H1 (cell line): ENCODE data around the gene PLEKHA3. TPM values are rescaled to one million over a fixed set of nuclear protein-coding genes. Genes with fewer than 3 reads are reported as not detected.

Source experiments
- CTCF ChIA-PET: fragments of 300-600 bp; sonication (Branson Sonifier 250); formaldehyde crosslinking; loops from one replicate; lab custom pipeline; 2021; ENCODE audit not compliant: partially characterized antibody; lab: Charles Lee
- POLR2A ChIA-PET: fragments of 300-600 bp; sonication (Branson Sonifier 250); formaldehyde crosslinking; loops from one replicate; lab custom pipeline; 2021; ENCODE audit warnings: inconsistent platforms; ENCODE audit not compliant: partially characterized antibody; lab: Charles Lee
- DNase-seq, 2 experiments: peaks; one replicate each; pipeline versions ENCODE4 v3.0.0 to v3.0.0-alpha.2; 2010 to 2022; ENCODE audit warnings: low spot score in 2 of 2, low read depth in 1 of 2, mixed read lengths in 1 of 2
- FAIRE-seq: peaks from 2 replicates; lab custom pipeline; 2011; peaks lifted over from hg19 to GRCh38; lab: Jason Lieb, UNC
- H2AFZ ChIP-seq: 2 replicates; pipeline ENCODE4 v1.8.1; 2012; ENCODE audit warnings: low read length, inconsistent platforms
- H2AK5ac ChIP-seq: 2 replicates; pipeline ENCODE4 v1.6.1; 2013; ENCODE audit warnings: low read depth, low read length
- H2BK120ac ChIP-seq: replicated peaks from 2 replicates; pipeline ENCODE3; 2013; ENCODE audit warnings: low read depth, low read length, inconsistent platforms
- H2BK12ac ChIP-seq: 2 replicates; pipeline ENCODE4 v1.6.1; 2013; ENCODE audit warnings: low read depth, low read length
- H2BK15ac ChIP-seq: 2 replicates; pipeline ENCODE4 v1.6.1; 2013; ENCODE audit warnings: low read length
- H2BK20ac ChIP-seq: 2 replicates; pipeline ENCODE4 v1.6.1; 2013; ENCODE audit warnings: low read length
- H2BK5ac ChIP-seq: 2 replicates; pipeline ENCODE4 v1.6.1; 2013; ENCODE audit warnings: low read depth, low read length
- H3K14ac ChIP-seq: 2 replicates; pipeline ENCODE4 v1.6.1; 2013; ENCODE audit warnings: inconsistent platforms; ENCODE audit not compliant: insufficient read length
- H3K18ac ChIP-seq: 2 replicates; pipeline ENCODE4 v1.6.1; 2013; ENCODE audit warnings: low read length; ENCODE audit errors: extremely low read depth
- H3K23ac ChIP-seq: 2 replicates; pipeline ENCODE4 v1.6.1; 2013; ENCODE audit warnings: inconsistent platforms; ENCODE audit not compliant: insufficient read length
- H3K23me2 ChIP-seq: 2 replicates; pipeline ENCODE4 v1.6.1; 2013; ENCODE audit warnings: low read depth, low read length
- H3K27ac ChIP-seq: 2 replicates; pipeline ENCODE4 v1.6.1; 2011; ENCODE audit warnings: low read depth, low read length, inconsistent platforms
- H3K27me3 ChIP-seq, 4 experiments: replicated peaks in 1 of 4; 1 replicate in 1 of 4; 2 replicates in 3 of 4; pipeline versions ENCODE4 v1.6.1 to v1.8.1; 2011 to 2013; ENCODE audit warnings: low read length in 3 of 4, mild to moderate bottlenecking in 3 of 4, inconsistent platforms in 2 of 4, mixed read lengths in 2 of 4, moderate library complexity in 1 of 4; ENCODE audit not compliant: control insufficient read depth in 3 of 4, insufficient read depth in 3 of 4; ENCODE audit errors: extremely low read depth in 1 of 4
- H3K36me3 ChIP-seq, 4 experiments: 2 replicates each; pipeline versions ENCODE4 v1.6.1 to v1.8.1; 2011 to 2013; ENCODE audit warnings: mild to moderate bottlenecking in 4 of 4, low read length in 3 of 4, moderate library complexity in 2 of 4, control low read depth in 1 of 4, inconsistent platforms in 1 of 4; ENCODE audit not compliant: insufficient read depth in 4 of 4, control insufficient read depth in 2 of 4
- H3K4ac ChIP-seq: replicated peaks from 2 replicates; pipeline ENCODE3; 2013; ENCODE audit warnings: low read length, low read depth, mixed read lengths, inconsistent platforms; ENCODE audit not compliant: insufficient read length
- H3K4me1 ChIP-seq, 4 experiments: replicated peaks in 1 of 4; 1 replicate in 1 of 4; 2 replicates in 3 of 4; pipeline versions ENCODE4 v1.6.1 to v1.8.1; 2011 to 2013; ENCODE audit warnings: low read length in 3 of 4, inconsistent platforms in 2 of 4, mixed read lengths in 1 of 4; ENCODE audit not compliant: insufficient read depth in 4 of 4, control insufficient read depth in 3 of 4
- H3K4me2 ChIP-seq, 2 experiments: 2 replicates each; pipeline versions ENCODE4 v1.6.1 to v1.8.1; 2011 to 2013; ENCODE audit warnings: low read depth in 2 of 2, low read length in 2 of 2, control low read depth in 1 of 2, inconsistent platforms in 1 of 2, mild to moderate bottlenecking in 1 of 2; ENCODE audit not compliant: insufficient read depth in 1 of 2
- H3K4me3 ChIP-seq, 4 experiments: fragments of 200-600, 300-600 bp in 1 of 4; sonication (generic), shearing (Covaris generic), sonication (Bioruptor Twin) in 1 of 4; 2 replicates each; pipeline versions ENCODE4 v1.5.1 to v1.8.1; 2011 to 2016; ENCODE audit warnings: low read length in 4 of 4, low read depth in 3 of 4, control low read depth in 2 of 4, inconsistent platforms in 2 of 4, mild to moderate bottlenecking in 2 of 4, mixed read lengths in 1 of 4, moderate library complexity in 1 of 4; ENCODE audit not compliant: insufficient read depth in 2 of 4; ENCODE audit errors: extremely low read depth in 1 of 4
- H3K56ac ChIP-seq: replicated peaks from 2 replicates; pipeline ENCODE3; 2013; ENCODE audit warnings: low read depth, mild to moderate bottlenecking, mixed read lengths, low read length, inconsistent platforms; ENCODE audit not compliant: insufficient read length
- H3K79me1 ChIP-seq: 2 replicates; pipeline ENCODE4 v1.6.1; 2013; ENCODE audit warnings: low read depth, low read length, control low read depth
- H3K79me2 ChIP-seq, 2 experiments: 2 replicates each; pipeline versions ENCODE4 v1.6.1 to v1.8.1; 2012 to 2013; ENCODE audit warnings: low read length in 2 of 2, mild to moderate bottlenecking in 2 of 2, inconsistent platforms in 1 of 2; ENCODE audit not compliant: insufficient read depth in 2 of 2, control insufficient read depth in 1 of 2
- H3K9ac ChIP-seq, 4 experiments: replicated peaks in 1 of 4; 1 replicate in 1 of 4; 2 replicates in 3 of 4; pipeline versions ENCODE4 v1.6.1 to v1.8.1; 2011 to 2013; ENCODE audit warnings: low read depth in 3 of 4, low read length in 3 of 4, control low read depth in 2 of 4, mild to moderate bottlenecking in 2 of 4, moderate library complexity in 2 of 4, inconsistent platforms in 1 of 4; ENCODE audit errors: extremely low read depth in 1 of 4
- H3K9me3 ChIP-seq, 2 experiments: 2 replicates each; pipeline versions ENCODE4 v1.6.1 to v1.8.1; 2012 to 2013; ENCODE audit warnings: mild to moderate bottlenecking in 2 of 2, moderate library complexity in 2 of 2, control low read depth in 1 of 2, inconsistent platforms in 1 of 2, low read depth in 1 of 2, low read length in 1 of 2, mixed read lengths in 1 of 2; ENCODE audit not compliant: insufficient read depth in 2 of 2
- H4K20me1 ChIP-seq, 2 experiments: replicated peaks in 1 of 2; 2 replicates each; pipeline versions ENCODE3 to v1.8.1; 2011 to 2013; ENCODE audit warnings: inconsistent platforms in 2 of 2, low read length in 2 of 2, mild to moderate bottlenecking in 1 of 2; ENCODE audit not compliant: insufficient read depth in 2 of 2, control insufficient read depth in 1 of 2
- H4K5ac ChIP-seq: 2 replicates; pipeline ENCODE4 v1.6.1; 2013; ENCODE audit warnings: low read length, low read depth, mixed read lengths, inconsistent platforms; ENCODE audit not compliant: insufficient read length
- H4K8ac ChIP-seq: 2 replicates; pipeline ENCODE4 v1.8.0; 2013; ENCODE audit warnings: mild to moderate bottlenecking, moderate library complexity, low read length, inconsistent platforms; ENCODE audit not compliant: insufficient read depth; ENCODE audit errors: extremely low read depth
- H4K91ac ChIP-seq: replicated peaks from 2 replicates; pipeline ENCODE3; 2013; ENCODE audit warnings: low read length, mixed read lengths, inconsistent platforms; ENCODE audit not compliant: insufficient read length
- CHD1 ChIP-seq: IDR thresholded peaks from 2 replicates; pipeline ENCODE4 v1.6.1; 2012; ENCODE audit warnings: low read depth, low read length, improper control_type of control experiment
- CTBP2 ChIP-seq: IDR thresholded peaks from 2 replicates; pipeline ENCODE4 v1.7.0; 2011; ENCODE audit warnings: borderline replicate concordance, mild to moderate bottlenecking, moderate library complexity, mixed read lengths, low read length; ENCODE audit not compliant: insufficient read depth, insufficient read length
- RAD21 ChIP-seq, 2 experiments: IDR thresholded peaks in 1 of 2; conservative IDR thresholded peaks in 1 of 2; 2 replicates each; pipeline ENCODE4 v1.6.1; 2011; ENCODE audit warnings: low read depth in 2 of 2, low read length in 2 of 2, improper control_type of control experiment in 1 of 2, inconsistent platforms in 1 of 2, mild to moderate bottlenecking in 1 of 2, moderate library complexity in 1 of 2
- RBBP5 ChIP-seq: IDR thresholded peaks from 2 replicates; pipeline ENCODE4 v1.7.1; 2012; ENCODE audit warnings: low read depth, mild to moderate bottlenecking, inconsistent platforms, low read length, moderate library complexity, borderline replicate concordance
- RXRA ChIP-seq: IDR thresholded peaks from 2 replicates; pipeline ENCODE4 v1.6.1; 2011; ENCODE audit warnings: low read depth, mild to moderate bottlenecking, low read length, moderate library complexity; ENCODE audit not compliant: insufficient read depth
- SP2 ChIP-seq: IDR thresholded peaks from 2 replicates; pipeline ENCODE4 v1.6.1; 2012; ENCODE audit warnings: mild to moderate bottlenecking, low read length, inconsistent platforms
- SUZ12 ChIP-seq: fragments of 200-600 bp; sonication (generic); IDR thresholded peaks from 2 replicates; pipeline ENCODE4 v1.6.1; 2012; ENCODE audit warnings: mild to moderate bottlenecking, inconsistent platforms, low read length, moderate library complexity, mixed read lengths
- WGBS, 2 experiments: shearing (Covaris generic) in 1 of 2; methylation state at CpG; one replicate each; pipeline versions ENCODE4 v1.1.6 to v1.1.7; 2013 to 2015; ENCODE audit warnings: low lambda C conversion rate in 2 of 2, mixed read lengths in 2 of 2, inconsistent platforms in 1 of 2, low coverage in 1 of 2, missing lambda C conversion rate in 1 of 2; ENCODE audit not compliant: insufficient replicate concordance in 2 of 2, insufficient coverage in 1 of 2, insufficient read length in 1 of 2; ENCODE audit errors: extremely low coverage in 1 of 2, missing lambda C conversion rate in 1 of 2; 5-methylcytosine and 5-hydroxymethylcytosine counted together
- polyA plus RNA-seq, 7 experiments: library from polyadenylated mRNA; depleted of rRNA in 3 of 7; stranded (reverse) in 5 of 7; unstranded in 2 of 7; fragments of >200 nt in 5 of 7; fragments of 200-250 nt in 2 of 7; gene quantifications; 1 replicate in 5 of 7; 2 replicates in 1 of 7; 4 replicates in 1 of 7; pipeline versions ENCODE4 v1.2.1 to v1.2.3, GENCODE V29; 2011 to 2013; ENCODE audit warnings: missing spikeins in 2 of 7, mixed read lengths in 2 of 7
- total RNA-seq: library from RNA; stranded (reverse); fragmentation: NEBNext Ultra II Directional; extraction: Animal tissue kit (Norgen Biotek cat#: 25700); gene quantifications from 2 replicates; pipeline ENCODE4 v1.2.1, GENCODE V29; 2021
- TF ChIP-seq, protein P1 (sequence below): IDR thresholded peaks from 2 replicates; pipeline ENCODE4 v1.6.1; 2011; ENCODE audit warnings: low read length, improper control_type of control experiment
- TF ChIP-seq, protein P2 (sequence below): IDR thresholded peaks from 2 replicates; pipeline ENCODE4 v1.6.1; 2011; ENCODE audit warnings: low read depth, mild to moderate bottlenecking, low read length; ENCODE audit not compliant: insufficient read depth
- TF ChIP-seq, protein P3 (sequence below): IDR thresholded peaks from 2 replicates; pipeline ENCODE4 v1.6.1; 2012; ENCODE audit warnings: low read length, inconsistent platforms

The PLEKHA3 gene
- total and polyA plus RNA-seq, 2 of the 8 experiments (the other 6 are each of a cell fraction or from before 2014, with no cell fraction given) = 1.9 to 20.1 TPM

DNA sequence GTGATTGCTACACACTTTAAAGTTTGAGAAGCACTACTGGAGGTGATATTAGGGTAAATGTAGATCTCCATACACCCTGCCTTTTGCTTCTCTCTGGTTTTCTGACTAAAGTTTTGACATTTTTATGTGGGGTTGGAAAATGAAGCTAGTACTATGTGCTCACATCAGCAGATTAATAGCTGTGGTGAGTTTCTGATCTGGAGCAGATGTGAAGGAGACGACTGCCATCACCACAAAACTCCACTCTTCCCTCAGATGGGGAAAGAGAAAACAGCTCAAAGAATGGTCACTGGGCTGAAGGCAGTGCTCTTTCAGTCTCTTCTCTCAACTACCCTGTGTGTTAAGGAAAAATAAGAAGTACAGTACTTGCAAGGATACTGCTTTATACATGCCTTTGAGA, 37.2 kb downstream of the PLEKHA3 start:
- Histone ChIP-seq H3K79me2 (no peaks in the 10 kb centered on the region), H2BK120ac (no peak overlapping the region), H3K79me1 (no peaks in the 10 kb centered on the region), H2BK15ac (no peak overlapping the region), H4K20me1 (no peaks in the 10 kb centered on the region), H4K91ac (no peak overlapping the region), H3K4me3 (no peak overlapping the region), H2BK20ac (no peak overlapping the region), H3K23ac (no peak overlapping the region), H3K56ac (no peak overlapping the region), H3K4me1 (no peaks in the 10 kb centered on the region), H3K4me2 (no peak overlapping the region), H2AK5ac (no peak overlapping the region), H4K5ac (no peak overlapping the region), H3K9me3 (no peaks in the 10 kb centered on the region), H3K23me2 (no peaks in the 10 kb centered on the region), H2BK5ac (no peak overlapping the region), H3K36me3 (no peaks in the 10 kb centered on the region; a peak in 1 of 8 replicates), H3K4ac (no peak overlapping the region), H2AFZ (no peak overlapping the region), H3K9ac (no peak overlapping the region), H3K18ac (no peak overlapping the region), H3K14ac (no peak overlapping the region), H2BK12ac (no peak overlapping the region), H3K27me3 (no peaks in the 10 kb centered on the region), H3K27ac (no peak overlapping the region), H4K8ac (no peak overlapping the region)
- ChIA-PET CTCF (interaction anchor here (1.0 to 1.6 kb wide), 6 partner anchors 9 to 406 kb away, joined by 3 to 8 read pairs (median 4); no protein-coding TSS in a partner anchor), POLR2A (no interaction called here)
- DNase-seq (no peak), FAIRE-seq (no peak)
- 82% methylated on average over 1 of the region's 1 CpG; no CpG with 5 or more reads in 1 of the 2 experiments for WGBS, 2 experiments
- TF ChIP-seq RBBP5 (no peak), SUZ12 (no peak), RAD21 (IDR thresholded peaks at IDR 0.05 in 1 of 2, conservative IDR thresholded peaks at IDR 0.05 in 1 of 2; ENCODE audit: low read depth in 2 of 2, low read length in 2 of 2) (no peak), RXRA (no peak), CHD1 (no peak), SP2 (no peak), CTBP2 (no peak)
- TF ChIP-seq, protein P1, sequence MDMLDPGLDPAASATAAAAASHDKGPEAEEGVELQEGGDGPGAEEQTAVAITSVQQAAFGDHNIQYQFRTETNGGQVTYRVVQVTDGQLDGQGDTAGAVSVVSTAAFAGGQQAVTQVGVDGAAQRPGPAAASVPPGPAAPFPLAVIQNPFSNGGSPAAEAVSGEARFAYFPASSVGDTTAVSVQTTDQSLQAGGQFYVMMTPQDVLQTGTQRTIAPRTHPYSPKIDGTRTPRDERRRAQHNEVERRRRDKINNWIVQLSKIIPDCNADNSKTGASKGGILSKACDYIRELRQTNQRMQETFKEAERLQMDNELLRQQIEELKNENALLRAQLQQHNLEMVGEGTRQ = no peak
- TF ChIP-seq, protein P2, sequence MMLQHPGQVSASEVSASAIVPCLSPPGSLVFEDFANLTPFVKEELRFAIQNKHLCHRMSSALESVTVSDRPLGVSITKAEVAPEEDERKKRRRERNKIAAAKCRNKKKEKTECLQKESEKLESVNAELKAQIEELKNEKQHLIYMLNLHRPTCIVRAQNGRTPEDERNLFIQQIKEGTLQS = no peak
- TF ChIP-seq, protein P3, sequence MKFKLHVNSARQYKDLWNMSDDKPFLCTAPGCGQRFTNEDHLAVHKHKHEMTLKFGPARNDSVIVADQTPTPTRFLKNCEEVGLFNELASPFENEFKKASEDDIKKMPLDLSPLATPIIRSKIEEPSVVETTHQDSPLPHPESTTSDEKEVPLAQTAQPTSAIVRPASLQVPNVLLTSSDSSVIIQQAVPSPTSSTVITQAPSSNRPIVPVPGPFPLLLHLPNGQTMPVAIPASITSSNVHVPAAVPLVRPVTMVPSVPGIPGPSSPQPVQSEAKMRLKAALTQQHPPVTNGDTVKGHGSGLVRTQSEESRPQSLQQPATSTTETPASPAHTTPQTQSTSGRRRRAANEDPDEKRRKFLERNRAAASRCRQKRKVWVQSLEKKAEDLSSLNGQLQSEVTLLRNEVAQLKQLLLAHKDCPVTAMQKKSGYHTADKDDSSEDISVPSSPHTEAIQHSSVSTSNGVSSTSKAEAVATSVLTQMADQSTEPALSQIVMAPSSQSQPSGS = no peak
